Neural progenitor cell (in vitro differentiated cells): ENCODE measurements around the gene PLK2.

ENCODE experiments used
- CTCF ChIP-seq: fragments of 200-600 bp; sonication (generic); IDR thresholded peaks from 2 replicates; pipeline ENCODE4 v1.5.1; 2017; ENCODE audit warnings: antibody characterized with exemption, mild to moderate bottlenecking
- EZH2 ChIP-seq: fragments of 200-600 bp; sonication (generic); IDR thresholded peaks from 2 replicates; pipeline ENCODE4 v1.6.1; 2017; ENCODE audit warnings: antibody characterized with exemption, mild to moderate bottlenecking, moderate library complexity

DNA sequence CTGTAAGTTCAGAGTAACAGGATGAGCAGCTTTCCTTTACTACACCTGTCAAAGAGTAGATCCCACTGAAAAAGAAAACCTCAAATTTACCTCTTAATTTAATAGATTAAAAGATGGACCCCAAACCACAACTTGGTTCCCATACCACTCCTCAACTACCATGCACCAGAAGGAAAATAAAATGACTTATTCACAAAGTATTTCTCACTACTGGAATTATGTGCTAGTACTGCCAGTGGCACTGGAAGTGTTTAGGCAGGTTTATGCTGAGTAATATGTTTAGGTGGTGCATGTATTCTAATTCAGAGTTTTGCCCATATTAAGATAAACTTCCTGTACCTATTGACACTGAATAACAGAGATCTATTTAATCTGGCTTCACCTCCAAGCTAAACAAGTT is 6.6 kb downstream of the PLK2 start:
- TF ChIP-seq CTCF (no peak), EZH2 (no peak)
